Omental fat pad (tissue), 4 donors: ENCODE results near the gene C1S. TPM values are rescaled to one million over a fixed set of nuclear protein-coding genes. Genes with fewer than 3 reads are reported as not detected.

Source experiments
- ATAC-seq: fragments of 150-250 bp; one replicate; pipeline ENCODE4 v1.9.1; 2016; ENCODE audit warnings: mild to moderate bottlenecking, moderate library complexity; ENCODE audit not compliant: low FRiP score
- DNase-seq: peaks from one replicate; pipeline ENCODE4 v3.0.0-alpha.2; 2019; ENCODE audit warnings: low spot score
- total RNA-seq, 4 donors: library from RNA; depleted of rRNA; stranded (reverse); fragments of >200 nt; gene quantifications; one replicate each; pipeline ENCODE4 v1.1.0, GENCODE V29; 2016
- TF ChIP-seq, protein P1 (sequence below), 3 donors: fragments of 450-650 bp; IDR thresholded peaks; one replicate each; pipeline ENCODE4 v1.5.1; 2016 to 2017; ENCODE audit warnings: antibody characterized with exemption in 3 of 3, mild to moderate bottlenecking in 3 of 3, moderate library complexity in 2 of 3

The C1S gene
- total RNA-seq, 4 donors from 2014 or later, result 490 to 872 (median 705) TPM

DNA sequence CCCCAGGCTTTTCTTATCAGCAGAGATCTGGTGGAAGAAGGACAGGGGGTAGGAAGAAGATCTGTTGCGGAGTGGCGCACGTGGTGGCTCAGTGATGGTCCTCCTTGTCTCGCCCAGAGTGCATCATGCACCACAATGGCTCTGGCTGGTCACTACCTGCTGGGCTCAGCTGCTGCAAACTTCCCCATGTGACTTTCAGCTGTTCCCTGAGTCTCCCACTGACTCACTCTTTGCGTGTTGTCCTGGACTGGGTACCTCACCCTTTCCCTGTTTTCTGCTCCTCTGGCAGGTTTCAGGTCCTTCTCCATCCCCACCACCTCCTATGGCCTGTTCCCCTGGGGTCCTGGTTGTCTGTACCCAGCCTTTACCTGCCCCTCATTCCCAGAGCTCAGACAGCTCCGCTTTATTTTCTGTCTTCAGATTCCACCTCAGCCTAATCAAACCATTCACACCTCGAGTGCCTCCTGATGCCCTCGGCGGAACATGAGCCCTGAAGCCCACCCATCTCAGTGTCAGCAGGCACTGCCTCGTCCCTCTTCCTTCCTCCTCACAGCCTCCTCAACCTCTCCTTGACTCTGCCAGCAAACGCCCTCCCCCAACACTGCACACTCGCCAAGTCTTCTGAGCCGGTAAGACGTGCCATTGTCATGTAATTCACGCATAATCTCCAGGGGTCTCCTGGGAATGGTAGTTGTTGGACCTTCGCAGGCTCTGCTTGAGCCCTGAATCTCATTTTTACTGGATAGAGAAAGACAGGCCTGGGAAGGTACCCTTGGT, 29.9 kb downstream of the C1S start:
- ATAC-seq (no peak), DNase-seq (no peak)
- TF ChIP-seq, protein P1, sequence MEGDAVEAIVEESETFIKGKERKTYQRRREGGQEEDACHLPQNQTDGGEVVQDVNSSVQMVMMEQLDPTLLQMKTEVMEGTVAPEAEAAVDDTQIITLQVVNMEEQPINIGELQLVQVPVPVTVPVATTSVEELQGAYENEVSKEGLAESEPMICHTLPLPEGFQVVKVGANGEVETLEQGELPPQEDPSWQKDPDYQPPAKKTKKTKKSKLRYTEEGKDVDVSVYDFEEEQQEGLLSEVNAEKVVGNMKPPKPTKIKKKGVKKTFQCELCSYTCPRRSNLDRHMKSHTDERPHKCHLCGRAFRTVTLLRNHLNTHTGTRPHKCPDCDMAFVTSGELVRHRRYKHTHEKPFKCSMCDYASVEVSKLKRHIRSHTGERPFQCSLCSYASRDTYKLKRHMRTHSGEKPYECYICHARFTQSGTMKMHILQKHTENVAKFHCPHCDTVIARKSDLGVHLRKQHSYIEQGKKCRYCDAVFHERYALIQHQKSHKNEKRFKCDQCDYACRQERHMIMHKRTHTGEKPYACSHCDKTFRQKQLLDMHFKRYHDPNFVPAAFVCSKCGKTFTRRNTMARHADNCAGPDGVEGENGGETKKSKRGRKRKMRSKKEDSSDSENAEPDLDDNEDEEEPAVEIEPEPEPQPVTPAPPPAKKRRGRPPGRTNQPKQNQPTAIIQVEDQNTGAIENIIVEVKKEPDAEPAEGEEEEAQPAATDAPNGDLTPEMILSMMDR (IDR thresholded peaks at IDR 0.05), result no peak

DNA sequence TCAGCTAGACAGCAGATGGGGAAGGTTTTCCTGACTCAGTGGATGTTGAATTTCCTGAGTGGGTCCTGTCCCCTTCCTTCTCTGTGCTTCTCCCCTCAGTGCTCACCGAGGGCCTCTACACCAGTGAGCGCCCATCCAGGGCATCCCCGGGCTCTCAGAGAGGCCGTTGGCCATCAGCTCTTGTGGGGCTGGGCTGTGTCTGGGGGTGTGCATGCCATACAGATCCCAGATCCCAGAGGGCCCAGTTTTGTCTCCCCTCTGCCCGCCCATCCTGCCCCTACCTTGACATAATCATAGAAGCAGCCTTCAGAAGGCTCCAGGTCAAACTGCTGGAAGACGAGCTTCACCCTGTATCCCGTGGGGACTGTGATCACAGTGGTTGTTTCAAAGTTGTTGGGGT, 30.7 kb downstream of the C1S start:
- no peak for ATAC-seq
- TF ChIP-seq, protein P1 (IDR thresholded peaks at IDR 0.05), result no peak
- no peak for DNase-seq

DNA sequence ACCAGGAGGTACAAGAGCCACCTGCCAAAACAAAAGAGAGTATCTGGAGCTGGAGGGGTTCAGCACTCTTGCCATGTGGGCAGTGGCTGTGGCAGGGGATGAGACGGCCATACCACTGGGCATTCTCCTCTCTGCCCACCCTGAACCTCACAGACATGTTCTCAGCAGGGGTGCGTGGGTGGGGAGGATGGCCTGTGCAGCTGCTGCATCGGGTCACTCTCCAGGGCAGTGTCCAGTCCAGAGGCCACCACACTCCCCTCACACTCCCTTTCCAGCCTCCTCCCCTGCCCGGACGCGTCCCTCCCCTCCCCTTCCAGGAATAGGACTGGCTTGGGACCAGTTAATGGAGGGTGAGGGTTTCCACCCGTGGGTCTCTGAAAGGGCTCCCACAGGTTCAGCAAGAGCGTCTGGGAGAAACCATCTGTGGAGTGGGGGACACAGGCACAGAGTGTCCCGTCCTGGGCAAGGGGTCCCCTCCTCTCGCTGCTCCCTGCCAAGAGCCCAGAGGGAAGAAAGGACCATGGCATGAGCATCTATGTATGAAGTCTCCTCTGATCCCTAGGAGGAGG, 31.2 kb downstream of the C1S start:
- DNase-seq, result no peak
- ATAC-seq, result peak; percentile 37

DNA sequence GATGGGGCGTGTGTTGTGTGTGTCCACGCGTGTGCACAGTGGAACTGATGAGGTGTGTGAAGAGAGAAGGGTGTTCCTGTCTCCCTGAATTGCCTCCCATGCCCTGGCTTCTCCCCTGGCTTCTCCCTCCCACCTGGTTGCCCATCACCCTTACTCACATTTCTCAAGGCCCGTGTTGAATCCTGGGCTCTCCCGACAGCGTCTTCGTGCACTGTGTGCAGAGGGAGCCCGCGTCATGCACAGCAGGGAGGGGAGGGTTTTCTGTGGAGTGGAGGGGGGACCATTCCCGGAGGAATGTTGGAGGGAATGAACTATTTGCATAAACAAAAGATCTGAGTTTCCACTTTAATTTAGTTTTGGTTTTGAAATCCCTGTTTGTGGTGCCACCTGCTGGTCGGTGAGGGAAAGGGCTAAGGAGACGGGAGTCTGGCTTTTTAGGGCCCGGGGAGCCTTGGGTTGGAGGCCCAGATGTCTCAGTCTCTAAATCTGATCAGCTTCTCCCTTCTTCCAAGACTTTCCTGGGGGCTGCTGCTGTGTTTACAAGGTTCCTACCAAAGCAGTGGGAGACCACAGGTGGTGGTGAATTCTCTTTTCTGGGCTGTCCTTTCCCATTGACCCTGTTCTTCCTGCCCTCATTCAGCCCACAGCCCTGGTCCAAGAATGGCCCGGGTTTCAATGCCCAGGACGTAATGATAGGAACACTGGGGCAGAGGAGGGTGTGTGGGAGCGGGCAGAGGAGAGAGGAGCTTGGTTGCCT, 31.9 kb downstream of the C1S start, which contains the start of gene C1R:
TSS of gene C1R (minus strand) at position 217 of the 757 bp plus-strand sequence. CDS start at position 160, 57 bp downstream.
- DNase-seq, result peak; percentile 72
- ATAC-seq, result peak; percentile 89
- TF ChIP-seq, protein P1 (IDR thresholded peaks at IDR 0.05), result peak in 2 of 3 donors; percentile 37 to 55

More for the DNA sequence above, 31.2 kb downstream of the C1S start:
- TF ChIP-seq, protein P1 (IDR thresholded peaks at IDR 0.05), result no peak

DNA sequence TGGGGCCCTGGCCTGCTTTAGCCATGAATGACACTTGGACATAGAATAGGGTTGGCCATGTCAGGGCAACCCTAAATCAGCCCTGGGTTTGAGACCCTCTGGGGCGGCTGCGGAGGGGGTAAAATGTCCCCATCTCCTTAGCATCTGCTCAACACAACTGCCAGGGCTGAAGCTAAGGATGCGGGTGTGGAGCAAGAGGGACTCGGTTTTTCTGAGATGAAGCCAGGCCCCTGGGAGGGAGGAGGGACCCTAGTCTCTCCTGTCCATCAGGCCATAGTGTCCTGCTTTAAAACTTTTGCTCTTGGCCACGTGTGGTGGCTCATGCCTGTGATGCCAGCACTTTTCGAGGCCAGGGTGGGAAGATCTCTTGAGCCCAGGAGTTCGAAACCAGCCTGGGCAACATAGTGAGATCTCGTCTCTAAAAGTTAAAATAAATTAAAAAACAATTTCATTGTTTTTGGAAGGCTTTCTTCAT, 32.5 kb downstream of the C1S start:
- TF ChIP-seq, protein P1 (IDR thresholded peaks at IDR 0.05), result no peak
- no peak for DNase-seq
- ATAC-seq, result no peak

DNA sequence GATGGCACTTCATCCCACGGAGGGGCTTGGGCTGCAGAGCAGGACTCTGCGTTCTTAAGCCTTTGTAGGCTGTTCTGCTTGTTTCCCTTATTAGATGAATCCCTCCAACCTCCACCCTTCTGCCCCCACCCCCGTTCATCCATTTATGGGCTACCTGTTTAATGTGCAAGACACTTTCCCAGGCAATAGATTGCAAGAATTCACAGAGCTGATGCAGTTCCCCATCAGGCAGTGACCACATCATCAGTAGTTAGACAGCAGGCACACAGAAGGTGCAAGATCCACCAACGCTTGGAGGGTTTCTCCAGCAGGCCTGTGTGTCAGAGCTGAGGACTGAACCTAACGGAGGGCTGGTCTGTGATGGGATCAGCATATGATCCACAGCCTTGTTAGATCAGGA, 33.0 kb downstream of the C1S start:
- ATAC-seq, result no peak
- DNase-seq, result no peak
- TF ChIP-seq, protein P1 (IDR thresholded peaks at IDR 0.05), result no peak
